ENCODE results near the gene MPRIP. TPM values are rescaled to one million over a fixed set of nuclear protein-coding genes. Genes with fewer than 3 reads are reported as not detected.

MPRIP gene
- total and polyA plus RNA-seq, 2 donors (not counting 3 experiments of a cell fraction or from before 2014, with no cell fraction given): 94.6 to 246 TPM

GRCh38 chr17:17204041-17204591 is 161.9 kb downstream of the MPRIP start:
- no peak overlapping the region for H3K27ac ChIP-seq (ENCODE audit: insufficient read depth, low read depth, low read length)
- intact Hi-C loops (cut with micrococcal nuclease) (no loop called here), dilution Hi-C loops (cut with MboI; ENCODE audit: extremely low pct_ligation_motif_present, low sequenced_read_pairs) (no loop called here)
- no peak overlapping the region for H2AFZ ChIP-seq (ENCODE audit: low read depth, low read length)
- no peak for FAIRE-seq
- no peaks in the 10 kb centered on the region for H4K20me1 ChIP-seq (replicated peaks; ENCODE audit: control insufficient read depth, extremely low read depth, insufficient read depth, low read length)
- DNase-seq (ENCODE audit: low read depth, low spot score): no peak
- POLR2A ChIA-PET: no interaction called here
- H3K4me1 ChIP-seq (ENCODE audit: control insufficient read depth, extremely low read depth, insufficient read depth, low read length): peaks cover 13% of the 10 kb centered on the region
- TF ChIP-seq JUN (IDR thresholded peaks at IDR 0.05; ENCODE audit: borderline replicate concordance, insufficient read depth, insufficient read length, low read depth): no peak
- TF ChIP-seq CTCF (IDR thresholded peaks at IDR 0.05; ENCODE audit: extremely low read depth in 1 of 2, insufficient read depth in 1 of 2, low read depth in 1 of 2, low read length in 2 of 2): no peak
- TF ChIP-seq, protein P1, sequence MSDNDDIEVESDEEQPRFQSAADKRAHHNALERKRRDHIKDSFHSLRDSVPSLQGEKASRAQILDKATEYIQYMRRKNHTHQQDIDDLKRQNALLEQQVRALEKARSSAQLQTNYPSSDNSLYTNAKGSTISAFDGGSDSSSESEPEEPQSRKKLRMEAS (IDR thresholded peaks at IDR 0.05; ENCODE audit: insufficient read depth, insufficient read length): no peak
- TF ChIP-seq FOS (IDR thresholded peaks at IDR 0.05; ENCODE audit: borderline replicate concordance, insufficient read depth, low read length): no peak
- no peak for TF ChIP-seq EZH2 (IDR thresholded peaks at IDR 0.05; ENCODE audit: borderline replicate concordance, low read depth, low read length, severe bottlenecking)
- no peak for TF ChIP-seq GATA2 (IDR thresholded peaks at IDR 0.05; ENCODE audit: insufficient read depth, insufficient read length, low read depth, low read length)
- TF ChIP-seq MYC (IDR thresholded peaks at IDR 0.05; ENCODE audit: low read depth, low read length): no peak
- no peak for TF ChIP-seq POLR2AphosphoS5 (IDR thresholded peaks at IDR 0.05; ENCODE audit: insufficient read depth, low read depth, low read length)
- TF ChIP-seq POLR2A (IDR thresholded peaks at IDR 0.05; ENCODE audit: low read depth, low read length): no peak
- H3K9ac ChIP-seq (replicated peaks; ENCODE audit: extremely low read depth, insufficient read depth, low read length): no peak overlapping the region
- no peak overlapping the region for H3K4me3 ChIP-seq (replicated peaks in 1 of 3; ENCODE audit: insufficient read depth in 1 of 3, low read depth in 1 of 3, low read length in 3 of 3)
- CTCF ChIA-PET: interaction anchor here (2.5 kb wide), 1 partner anchor 63 kb away, joined by 8 read pairs; no protein-coding TSS in a partner anchor
- no peaks in the 10 kb centered on the region for H3K9me3 ChIP-seq (replicated peaks; ENCODE audit: control insufficient read depth, insufficient read depth, low read length)
- H3K4me2 ChIP-seq (ENCODE audit: insufficient read depth, low read length): no peak overlapping the region
- H3K9me1 ChIP-seq (replicated peaks; ENCODE audit: control insufficient read depth, extremely low read depth, insufficient read depth, low read length): no peaks in the 10 kb centered on the region
- no TSS peak for BruUV-seq (replicated peaks)
- H3K27me3 ChIP-seq (ENCODE audit: control insufficient read depth in 2 of 2, insufficient read depth in 2 of 2, low read length in 2 of 2): no peaks in the 10 kb centered on the region
- no peaks in the 10 kb centered on the region for H3K36me3 ChIP-seq (ENCODE audit: control insufficient read depth in 2 of 2, extremely low read depth in 1 of 2, insufficient read depth in 2 of 2, low read length in 2 of 2)
- H3K79me2 ChIP-seq (ENCODE audit: control insufficient read depth, insufficient read depth, low read length): no peaks in the 10 kb centered on the region

All from endothelial cell of umbilical vein (primary cell).